IMR-90 (cell line): ENCODE data around the gene CYP8B1.

Source experiments
- CEBPB ChIP-seq: IDR thresholded peaks from 2 replicates; pipeline ENCODE4 v1.6.1; 2012; ENCODE audit warnings: low read depth, low read length, improper control_type of control experiment
- CTCF ChIP-seq: conservative IDR thresholded peaks from 2 replicates; pipeline ENCODE4 v1.5.1; 2012; ENCODE audit warnings: mild to moderate bottlenecking, low read depth, low read length, improper control_type of control experiment
- MAZ ChIP-seq: IDR thresholded peaks from 2 replicates; pipeline ENCODE4 v1.6.1; 2012; ENCODE audit warnings: low read depth, mild to moderate bottlenecking, low read length, improper control_type of control experiment, moderate library complexity, borderline replicate concordance
- POLR2A ChIP-seq: IDR thresholded peaks from 2 replicates; pipeline ENCODE4 v1.6.1; 2012; ENCODE audit warnings: mild to moderate bottlenecking, low read depth, low read length
- RAD21 ChIP-seq: IDR thresholded peaks from 2 replicates; pipeline ENCODE4 v1.6.1; 2012; ENCODE audit warnings: low read length, improper control_type of control experiment

- TF ChIP-seq CEBPB = no peak
- no peak for TF ChIP-seq CTCF
- no peak for TF ChIP-seq MAZ
- no peak for TF ChIP-seq POLR2A
- no peak for TF ChIP-seq RAD21
Observed at GRCh38 chr3:42880183-42880582, 4.5 kb upstream of the CYP8B1 start.
